Measurements from ENCODE around the gene CLIP1.
"Not testable (repeated sequence)": the region's sequence is repeated elsewhere in the genome, so short reads cannot be mapped to it uniquely, and the experiment has no call there.

Gene CLIP1

DNA sequence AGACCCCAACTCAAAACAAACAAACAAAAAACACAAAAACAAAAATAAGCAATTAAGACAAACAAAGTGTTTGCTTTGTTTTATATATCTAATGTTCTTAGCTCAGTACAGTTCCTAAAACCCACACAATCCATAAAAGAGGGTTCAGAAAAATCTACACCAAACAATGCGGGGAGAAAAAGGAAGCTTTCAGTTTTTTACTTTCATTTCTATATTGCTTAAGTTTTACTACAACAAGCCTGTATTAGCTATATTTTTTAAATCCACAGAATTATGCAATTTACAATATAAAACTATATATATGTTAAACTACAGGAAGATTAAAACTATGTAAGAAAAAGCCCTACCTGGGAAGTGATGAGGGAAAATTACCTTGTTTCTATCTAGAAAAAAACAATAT lies 41.4 kb downstream of the CLIP1 start:
- Histone ChIP-seq H3K9me3 (ENCODE audit: severe bottlenecking) (no peaks in the 10 kb centered on the region), H3K4me3 (ENCODE audit: low read depth, low read length) (no peak overlapping the region), H3K36me3 (peaks cover 32% of the 10 kb centered on the region), H3K27me3 (ENCODE audit: insufficient read depth, low read depth, severe bottlenecking) (no peaks in the 10 kb centered on the region), H3K27ac (no peak overlapping the region)
- TF ChIP-seq, protein P1, sequence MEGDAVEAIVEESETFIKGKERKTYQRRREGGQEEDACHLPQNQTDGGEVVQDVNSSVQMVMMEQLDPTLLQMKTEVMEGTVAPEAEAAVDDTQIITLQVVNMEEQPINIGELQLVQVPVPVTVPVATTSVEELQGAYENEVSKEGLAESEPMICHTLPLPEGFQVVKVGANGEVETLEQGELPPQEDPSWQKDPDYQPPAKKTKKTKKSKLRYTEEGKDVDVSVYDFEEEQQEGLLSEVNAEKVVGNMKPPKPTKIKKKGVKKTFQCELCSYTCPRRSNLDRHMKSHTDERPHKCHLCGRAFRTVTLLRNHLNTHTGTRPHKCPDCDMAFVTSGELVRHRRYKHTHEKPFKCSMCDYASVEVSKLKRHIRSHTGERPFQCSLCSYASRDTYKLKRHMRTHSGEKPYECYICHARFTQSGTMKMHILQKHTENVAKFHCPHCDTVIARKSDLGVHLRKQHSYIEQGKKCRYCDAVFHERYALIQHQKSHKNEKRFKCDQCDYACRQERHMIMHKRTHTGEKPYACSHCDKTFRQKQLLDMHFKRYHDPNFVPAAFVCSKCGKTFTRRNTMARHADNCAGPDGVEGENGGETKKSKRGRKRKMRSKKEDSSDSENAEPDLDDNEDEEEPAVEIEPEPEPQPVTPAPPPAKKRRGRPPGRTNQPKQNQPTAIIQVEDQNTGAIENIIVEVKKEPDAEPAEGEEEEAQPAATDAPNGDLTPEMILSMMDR (IDR thresholded peaks at IDR 0.05; ENCODE audit: low read depth, low read length) = no peak
- DNase-seq = no peak

DNA sequence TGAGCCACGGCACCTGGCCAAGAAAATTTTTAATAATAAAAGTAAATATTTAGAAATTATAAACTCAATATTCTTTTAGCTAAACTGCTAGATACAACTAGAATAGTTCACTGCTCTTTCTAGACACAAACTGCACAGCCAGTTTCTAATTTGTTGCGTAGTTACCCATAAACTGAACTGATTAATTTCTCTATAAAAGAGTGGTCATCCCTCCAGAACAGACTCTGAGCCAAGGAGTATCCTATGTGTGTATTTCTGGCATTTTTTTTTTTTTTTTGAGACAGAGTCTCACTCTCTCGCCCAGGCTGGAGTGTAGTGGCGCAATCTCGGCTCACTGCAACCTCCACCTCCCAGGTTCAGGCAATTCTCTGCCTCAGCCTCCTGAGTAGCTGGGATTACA lies 45.7 kb downstream of the CLIP1 start:
- H3K9me3 ChIP-seq (ENCODE audit: severe bottlenecking); H3K27ac ChIP-seq; DNase-seq; H3K4me3 ChIP-seq (ENCODE audit: low read depth, low read length); H3K27me3 ChIP-seq (ENCODE audit: insufficient read depth, low read depth, severe bottlenecking): not testable (repeated sequence)
- peaks cover 48% of the 10 kb centered on the region for H3K36me3 ChIP-seq

DNA sequence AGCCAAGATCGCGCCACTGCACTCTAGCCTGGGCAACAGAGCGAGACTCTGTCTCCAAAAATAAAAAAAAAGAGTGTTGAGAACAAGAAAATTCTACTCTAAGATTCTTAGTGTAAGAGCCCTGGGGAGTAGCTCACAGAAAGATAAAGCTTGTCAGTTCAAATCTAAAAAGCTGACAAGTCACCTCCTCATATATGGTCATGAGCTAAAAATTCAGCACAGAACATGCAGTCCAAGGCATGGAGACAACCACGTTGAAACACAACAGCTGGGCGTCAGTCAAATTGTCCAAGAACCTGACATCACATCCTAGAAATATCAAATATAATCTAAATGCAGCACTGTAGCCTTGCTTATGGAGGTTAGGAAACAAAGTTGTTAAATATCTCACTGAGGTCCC lies 47.8 kb downstream of the CLIP1 start:
- TF ChIP-seq, protein P1 (IDR thresholded peaks at IDR 0.05; ENCODE audit: low read depth, low read length) = no peak

DNA sequence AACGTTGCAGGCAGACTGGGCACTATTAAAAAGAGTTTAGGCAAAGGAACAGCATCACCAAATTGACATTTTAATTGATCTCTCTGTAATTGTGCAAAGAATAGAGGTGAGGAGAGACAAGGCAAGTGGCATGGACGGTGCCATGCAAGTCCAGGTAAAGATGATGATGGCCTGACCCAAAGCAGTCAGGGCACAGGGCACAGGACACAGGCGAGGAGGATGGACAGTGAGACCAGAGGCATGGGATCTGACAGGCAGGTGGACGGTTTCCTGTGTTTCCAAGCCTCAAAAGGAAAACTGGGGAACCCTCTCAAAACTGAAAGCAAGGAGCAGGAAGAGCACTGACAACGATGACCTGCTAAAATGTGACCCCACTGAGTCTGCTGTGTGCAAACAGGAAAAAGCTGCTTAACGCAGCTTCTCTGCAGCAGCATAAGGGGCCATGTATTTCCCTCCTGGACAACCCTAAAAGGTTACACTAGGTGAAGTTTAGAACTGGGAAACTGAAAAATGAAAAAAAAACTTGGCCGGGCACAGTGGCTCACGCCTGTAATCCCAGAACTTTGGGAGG lies 50.9 kb downstream of the CLIP1 start:
- Histone ChIP-seq H3K27me3 (ENCODE audit: insufficient read depth, low read depth, severe bottlenecking) (no peaks in the 10 kb centered on the region), H3K27ac (no peak overlapping the region), H3K9me3 (ENCODE audit: severe bottlenecking) (no peaks in the 10 kb centered on the region), H3K4me3 (ENCODE audit: low read depth, low read length) (no peak overlapping the region), H3K36me3 (peaks cover 26% of the 10 kb centered on the region)
- TF ChIP-seq, protein P1 (IDR thresholded peaks at IDR 0.05; ENCODE audit: low read depth, low read length) = no peak
- no peak for DNase-seq

More for the DNA sequence above, 47.8 kb downstream of the CLIP1 start:
- DNase-seq = no peak
- no peaks in the 10 kb centered on the region for H3K27me3 ChIP-seq (ENCODE audit: insufficient read depth, low read depth, severe bottlenecking)
- H3K36me3 ChIP-seq = peaks cover 46% of the 10 kb centered on the region
- H3K27ac ChIP-seq = no peak overlapping the region
- no peak overlapping the region for H3K4me3 ChIP-seq (ENCODE audit: low read depth, low read length)
- H3K9me3 ChIP-seq (ENCODE audit: severe bottlenecking) = no peaks in the 10 kb centered on the region

DNA sequence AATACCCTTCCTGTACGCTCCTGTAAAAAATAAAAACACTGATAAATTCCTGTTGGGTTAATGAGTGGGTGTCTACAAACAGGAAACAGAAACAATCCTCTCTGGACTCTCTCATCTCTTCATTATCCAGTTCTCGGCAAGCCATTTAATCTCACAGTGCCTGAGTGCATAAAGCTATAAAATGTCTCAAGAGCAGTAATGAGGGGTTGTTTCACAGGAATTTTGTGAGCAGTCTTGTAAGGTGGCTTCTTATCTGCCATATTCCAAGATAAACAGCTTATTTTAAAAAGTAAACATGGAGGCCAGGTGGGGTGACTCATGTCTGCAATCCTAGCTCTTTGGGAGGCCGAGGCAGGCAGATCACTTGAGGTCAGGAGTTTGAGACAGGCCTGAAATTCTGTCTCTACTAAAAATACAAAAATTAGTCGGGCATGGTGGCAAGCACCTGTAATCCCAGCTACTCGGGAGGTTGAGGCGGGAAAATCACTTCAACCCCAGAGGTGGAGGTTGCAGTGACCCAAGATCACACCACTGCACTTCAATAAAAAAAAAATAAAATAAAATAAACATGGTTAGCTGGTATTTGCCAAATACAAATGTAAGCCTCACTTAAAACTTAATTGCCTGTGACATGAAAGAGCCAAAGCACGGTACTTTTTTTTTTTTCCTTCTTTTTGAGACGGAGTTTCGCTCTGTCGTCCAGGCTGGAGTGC lies 54.0 kb downstream of the CLIP1 start:
- TF ChIP-seq, protein P1 (IDR thresholded peaks at IDR 0.05; ENCODE audit: low read depth, low read length) = no peak
- peaks cover 13% of the 10 kb centered on the region for H3K36me3 ChIP-seq
- no peak for DNase-seq
- H3K4me3 ChIP-seq (ENCODE audit: low read depth, low read length) = no peak overlapping the region
- no peaks in the 10 kb centered on the region for H3K27me3 ChIP-seq (ENCODE audit: insufficient read depth, low read depth, severe bottlenecking)
- no peaks in the 10 kb centered on the region for H3K9me3 ChIP-seq (ENCODE audit: severe bottlenecking)
- H3K27ac ChIP-seq = no peak overlapping the region

DNA sequence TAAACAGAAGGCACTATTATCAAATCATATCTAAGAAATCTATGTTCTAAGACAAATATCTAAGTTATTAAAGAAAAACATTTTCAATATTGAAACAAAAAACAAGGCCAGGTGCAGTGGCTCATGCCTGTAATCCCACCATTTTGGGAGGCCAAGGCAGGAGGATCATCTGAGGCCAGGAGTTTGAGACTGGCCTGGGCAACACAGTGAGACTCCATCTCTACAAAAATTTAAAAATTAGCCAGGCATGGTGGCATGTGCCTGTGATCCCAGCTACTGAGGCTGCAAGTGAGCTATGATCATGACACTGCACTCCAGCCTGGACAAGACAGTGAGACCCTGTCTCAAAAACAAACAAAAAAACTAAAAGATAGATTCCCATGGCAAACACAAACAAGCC lies 54.8 kb downstream of the CLIP1 start:
- H3K27ac ChIP-seq; H3K4me3 ChIP-seq (ENCODE audit: low read depth, low read length); H3K9me3 ChIP-seq (ENCODE audit: severe bottlenecking); DNase-seq; H3K27me3 ChIP-seq (ENCODE audit: insufficient read depth, low read depth, severe bottlenecking): not testable (repeated sequence)
- H3K36me3 ChIP-seq = peaks cover 14% of the 10 kb centered on the region

Data from WERI-Rb-1 (cell line).